Stimulated activated naive B cell treated with anti-CD40 and anti-IgM and Interleukin-4, amounts not matched to agents 10 μg/mL and 1 μg/mL and 100 μg/mL, for 72 hours (primary cell): Measurements from ENCODE around the gene APOL6.

Source experiments
- ATAC-seq, 2 donors: fragments of 150-1000 bp; cut with Tn5 transposase; replicated peaks; 2 replicates each; pipeline ENCODE4 v1.10.0; 2021; ENCODE audit warnings: moderate library complexity in 1 of 2
- DNase-seq: peaks from one replicate; pipeline ENCODE4 v3.0.0; 2021
- H3K27ac Mint-ChIP-seq: one replicate; pipeline ENCODE4 v1.8.0; 2022; ENCODE audit warnings: mild to moderate bottlenecking, mixed read lengths
- H3K27me3 Mint-ChIP-seq, 2 donors: one replicate each; pipeline ENCODE4 v1.8.0; 2022; ENCODE audit warnings: mixed read lengths in 2 of 2
- H3K36me3 Mint-ChIP-seq, 2 donors: one replicate each; pipeline ENCODE4 v1.8.0; 2022; ENCODE audit warnings: mixed read lengths in 2 of 2, mild to moderate bottlenecking in 1 of 2
- H3K4me1 Mint-ChIP-seq, 2 donors: one replicate each; pipeline ENCODE4 v1.8.0; 2022; ENCODE audit warnings: mixed read lengths in 2 of 2, mild to moderate bottlenecking in 1 of 2
- H3K4me3 Mint-ChIP-seq, 2 donors: one replicate each; pipeline ENCODE4 v1.8.0; 2022; ENCODE audit warnings: mild to moderate bottlenecking in 2 of 2, mixed read lengths in 2 of 2, moderate library complexity in 1 of 2
- H3K9me3 Mint-ChIP-seq, 2 donors: one replicate each; pipeline ENCODE4 v1.8.0; 2022; ENCODE audit warnings: mixed read lengths in 2 of 2, mild to moderate bottlenecking in 1 of 2

The APOL6 gene

DNA sequence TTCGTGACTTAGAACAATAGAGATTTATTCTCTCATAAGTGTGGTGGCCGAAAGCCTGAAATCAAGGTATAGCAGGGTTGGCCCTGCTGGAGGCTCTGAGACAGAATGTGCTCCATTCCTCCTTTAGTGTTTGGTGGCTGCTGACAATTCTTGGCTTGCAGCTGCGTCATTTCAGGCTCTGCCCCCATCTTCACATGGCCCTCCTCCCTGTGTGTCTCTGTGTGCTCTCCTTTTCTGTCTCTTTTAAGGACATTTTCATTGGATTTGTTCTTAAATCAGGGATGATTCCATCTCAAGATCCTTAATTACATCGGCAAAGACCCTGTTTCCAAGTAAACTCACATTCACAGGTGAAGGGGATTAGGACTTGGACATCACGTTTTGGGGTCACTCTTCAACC is 10.2 kb upstream of the APOL6 start:
- no peak overlapping the region for H3K4me3 Mint-ChIP-seq
- H3K36me3 Mint-ChIP-seq = no peaks in the 10 kb centered on the region
- H3K27ac Mint-ChIP-seq = no peak overlapping the region
- no peak for ATAC-seq
- H3K9me3 Mint-ChIP-seq = no peaks in the 10 kb centered on the region
- no peak for DNase-seq
- H3K4me1 Mint-ChIP-seq = peaks cover 0 to 4% of the 10 kb centered on the region in 2 donors
- peaks cover 27 to 37% of the 10 kb centered on the region in 2 donors for H3K27me3 Mint-ChIP-seq

DNA sequence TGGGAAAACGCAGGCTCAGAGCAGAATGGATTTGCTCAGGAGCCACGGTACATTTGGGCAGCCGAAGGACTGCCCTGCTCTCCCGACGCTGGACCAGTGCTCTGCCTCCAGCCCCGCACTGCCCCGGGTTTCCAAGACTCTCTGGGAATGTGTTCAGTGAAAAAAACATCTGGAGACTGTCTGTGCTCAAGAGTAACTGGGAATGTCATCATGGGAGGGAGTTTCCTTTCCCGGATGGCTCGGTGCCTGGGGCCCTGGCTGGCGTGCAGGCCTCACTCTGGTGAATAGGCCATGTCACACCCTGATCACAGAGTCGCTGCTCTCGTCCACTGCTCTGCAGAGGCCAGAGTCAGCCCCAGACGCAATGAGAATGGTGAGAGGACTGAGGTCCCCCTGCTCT is 9.8 kb upstream of the APOL6 start:
- Mint-ChIP-seq H3K4me3 (no peak overlapping the region), H3K4me1 (peaks cover 0 to 4% of the 10 kb centered on the region in 2 donors), H3K36me3 (no peaks in the 10 kb centered on the region), H3K9me3 (no peaks in the 10 kb centered on the region), H3K27me3 (peaks cover 23 to 37% of the 10 kb centered on the region in 2 donors), H3K27ac (no peak overlapping the region)
- ATAC-seq = no peak
- no peak for DNase-seq

GRCh38 chr22:35641494-35642120 is 6.6 kb upstream of the APOL6 start:
- no peak for ATAC-seq
- H3K4me3 Mint-ChIP-seq = no peak overlapping the region
- H3K36me3 Mint-ChIP-seq = no peaks in the 10 kb centered on the region
- no peaks in the 10 kb centered on the region for H3K9me3 Mint-ChIP-seq
- H3K27ac Mint-ChIP-seq = no peak overlapping the region
- no peak for DNase-seq
- H3K4me1 Mint-ChIP-seq = peaks cover 0 to 4% of the 10 kb centered on the region in 2 donors
- H3K27me3 Mint-ChIP-seq = peaks cover 15 to 25% of the 10 kb centered on the region in 2 donors

DNA sequence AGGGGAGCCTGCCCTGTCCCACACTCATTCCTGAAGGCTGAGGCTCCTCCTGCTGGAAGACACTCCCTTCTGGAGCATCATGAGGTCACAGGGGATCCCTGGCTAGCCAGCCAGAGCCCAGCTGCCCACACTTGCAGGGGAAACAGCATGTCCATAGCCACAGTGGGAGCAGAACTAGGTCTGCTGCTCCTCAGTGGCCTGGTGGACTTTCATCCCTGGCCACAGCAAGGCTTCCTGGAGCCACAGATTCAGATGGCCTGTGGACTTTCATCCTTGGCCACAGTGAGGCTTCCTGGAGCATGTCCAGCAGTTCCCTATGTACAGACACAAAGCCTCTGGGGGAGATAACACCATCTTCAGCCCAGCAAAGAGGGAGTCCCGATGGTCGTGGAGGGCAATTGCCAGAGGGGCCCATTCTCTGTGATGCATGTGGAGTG is 5.9 kb upstream of the APOL6 start:
- Mint-ChIP-seq H3K4me3 (no peak overlapping the region), H3K4me1 (peaks cover 4 to 10% of the 10 kb centered on the region in 2 donors), H3K9me3 (no peaks in the 10 kb centered on the region), H3K27ac (no peak overlapping the region), H3K36me3 (no peaks in the 10 kb centered on the region), H3K27me3 (peaks cover 10 to 18% of the 10 kb centered on the region in 2 donors)
- ATAC-seq = no peak
- no peak for DNase-seq

GRCh38 chr22:35643991-35644390 is 4.3 kb upstream of the APOL6 start:
- no peaks in the 10 kb centered on the region for H3K9me3 Mint-ChIP-seq
- ATAC-seq (no peak), DNase-seq (no peak)
- H3K36me3 Mint-ChIP-seq = no peaks in the 10 kb centered on the region
- no peak overlapping the region for H3K27ac Mint-ChIP-seq
- no peak overlapping the region for H3K4me3 Mint-ChIP-seq
- H3K4me1 Mint-ChIP-seq = peaks cover 10 to 23% of the 10 kb centered on the region in 2 donors
- peaks cover 0 to under 1% of the 10 kb centered on the region in 2 donors for H3K27me3 Mint-ChIP-seq

DNA sequence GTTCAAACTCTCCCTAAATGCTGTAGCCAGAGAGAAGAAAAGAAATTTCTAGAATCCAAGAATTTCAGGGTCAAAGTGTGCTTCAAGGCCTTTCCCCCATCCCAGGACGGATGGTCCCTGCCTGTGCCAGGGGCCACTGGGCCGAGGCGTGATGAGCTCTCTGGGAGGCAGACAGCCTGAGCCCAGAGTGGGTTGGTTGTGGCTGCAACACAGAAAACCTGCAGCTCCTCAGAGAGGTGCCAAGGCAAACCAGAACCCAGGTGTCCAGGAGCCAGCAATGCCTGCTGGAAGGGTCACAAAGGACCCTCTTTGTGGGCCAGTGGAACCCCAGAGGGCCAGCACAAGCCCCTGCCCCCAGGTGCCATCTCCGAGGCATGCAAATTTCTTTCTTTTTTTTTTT is 2.6 kb upstream of the APOL6 start:
- no peaks in the 10 kb centered on the region for H3K9me3 Mint-ChIP-seq
- no peak overlapping the region for H3K4me3 Mint-ChIP-seq
- ATAC-seq = no peak
- no peaks in the 10 kb centered on the region for H3K27me3 Mint-ChIP-seq
- DNase-seq = no peak
- peaks cover 19 to 34% of the 10 kb centered on the region in 2 donors for H3K4me1 Mint-ChIP-seq
- H3K27ac Mint-ChIP-seq = no peak overlapping the region
- H3K36me3 Mint-ChIP-seq = no peaks in the 10 kb centered on the region

- DNase-seq = no peak
- no peaks in the 10 kb centered on the region for H3K9me3 Mint-ChIP-seq
- ATAC-seq = peak; percentile 1 to 16
- peak overlapping the region; percentile 96 to 98 for H3K4me3 Mint-ChIP-seq
- peaks cover 23 to 29% of the 10 kb centered on the region in 2 donors for H3K4me1 Mint-ChIP-seq
- H3K36me3 Mint-ChIP-seq = no peaks in the 10 kb centered on the region
- no peaks in the 10 kb centered on the region for H3K27me3 Mint-ChIP-seq
- peak overlapping the region; percentile 98 for H3K27ac Mint-ChIP-seq
Measured at GRCh38 chr22:35649026-35649553, 844 bp downstream of the APOL6 start.

DNA sequence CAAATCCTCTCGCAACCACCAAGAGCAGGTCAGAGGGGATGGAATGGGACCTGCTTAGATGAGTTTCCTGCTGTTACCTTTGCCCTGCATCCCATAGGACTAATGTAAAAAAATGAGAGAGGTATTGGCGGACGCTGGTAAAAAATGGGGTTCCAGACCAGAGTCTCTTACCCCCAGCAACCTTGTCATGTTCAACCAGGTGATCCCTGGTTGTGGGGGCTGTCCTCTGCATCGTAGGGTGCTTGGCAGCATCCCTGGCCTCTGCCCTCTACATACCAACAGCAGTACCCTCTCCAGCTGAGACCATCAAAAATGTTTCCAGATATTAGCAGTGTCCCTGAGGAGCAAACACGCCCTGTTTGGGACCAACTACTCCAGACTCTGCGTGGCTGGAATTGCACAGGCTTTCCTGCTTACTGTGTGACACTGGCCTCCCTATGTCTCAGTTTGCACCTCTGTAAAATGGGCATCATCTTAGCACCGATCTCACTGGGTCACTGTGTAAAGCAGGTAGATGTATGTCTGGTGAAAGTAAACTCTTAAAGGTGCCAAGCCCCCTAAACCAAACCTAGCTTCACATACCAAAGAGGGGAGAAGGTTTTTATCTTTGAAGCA is 1.5 kb downstream of the APOL6 start:
- Mint-ChIP-seq H3K36me3 (no peaks in the 10 kb centered on the region), H3K4me3 (peak overlapping the region; percentile 96 to 98), H3K4me1 (peaks cover 23 to 29% of the 10 kb centered on the region in 2 donors), H3K27me3 (no peaks in the 10 kb centered on the region), H3K27ac (peak overlapping the region; percentile 98), H3K9me3 (no peaks in the 10 kb centered on the region)
- ATAC-seq (no peak), DNase-seq (no peak)

DNA sequence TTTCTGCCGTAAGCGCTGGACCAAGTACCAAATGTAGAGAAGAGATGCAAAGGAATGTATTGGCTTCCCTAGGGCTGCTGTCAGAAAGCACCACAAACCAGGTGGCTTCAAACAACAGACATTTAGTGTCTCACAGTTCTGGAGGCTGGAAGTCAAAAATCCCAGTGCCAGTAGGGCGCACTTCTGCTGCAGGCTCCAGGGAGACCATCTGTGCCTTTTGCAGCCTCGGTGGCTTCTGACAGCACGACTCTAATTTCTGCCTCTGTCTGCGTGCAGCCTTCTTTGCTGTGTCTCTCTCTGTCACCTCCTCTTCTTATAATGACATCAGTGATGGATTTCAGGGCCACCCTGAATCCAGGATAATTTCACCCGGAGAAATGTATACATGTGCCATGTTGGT is 2.8 kb downstream of the APOL6 start:
- ATAC-seq (no peak), DNase-seq (no peak)
- H3K9me3 Mint-ChIP-seq = no peaks in the 10 kb centered on the region
- peaks cover 23 to 29% of the 10 kb centered on the region in 2 donors for H3K4me1 Mint-ChIP-seq
- no peaks in the 10 kb centered on the region for H3K27me3 Mint-ChIP-seq
- H3K27ac Mint-ChIP-seq = no peak overlapping the region
- no peak overlapping the region for H3K4me3 Mint-ChIP-seq
- peaks cover 0 to under 1% of the 10 kb centered on the region in 2 donors for H3K36me3 Mint-ChIP-seq

DNA sequence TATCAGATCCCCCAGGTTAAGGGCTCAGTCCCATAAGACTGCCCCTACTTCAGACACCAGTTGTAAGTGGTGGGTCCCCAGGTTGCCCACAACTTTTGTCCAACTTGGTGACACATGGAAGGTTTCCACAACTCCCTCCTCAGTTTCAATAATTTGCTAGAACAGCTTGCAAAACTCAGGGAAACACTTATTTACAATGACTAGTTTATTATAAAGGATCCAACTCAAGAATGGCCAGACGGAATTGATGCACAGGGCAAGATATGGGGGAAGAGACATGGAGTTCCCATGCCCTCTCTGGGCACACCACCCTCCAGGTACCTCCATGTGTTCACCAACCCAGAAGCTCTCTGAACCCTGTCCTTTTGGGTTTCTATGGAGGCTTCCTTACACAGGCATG is 5.6 kb downstream of the APOL6 start:
- Mint-ChIP-seq H3K9me3 (no peaks in the 10 kb centered on the region), H3K36me3 (peaks cover 17 to 23% of the 10 kb centered on the region in 2 donors), H3K4me1 (peaks cover 12 to 17% of the 10 kb centered on the region in 2 donors), H3K4me3 (no peak overlapping the region), H3K27me3 (no peaks in the 10 kb centered on the region), H3K27ac (no peak overlapping the region)
- no peak for ATAC-seq
- no peak for DNase-seq

DNA sequence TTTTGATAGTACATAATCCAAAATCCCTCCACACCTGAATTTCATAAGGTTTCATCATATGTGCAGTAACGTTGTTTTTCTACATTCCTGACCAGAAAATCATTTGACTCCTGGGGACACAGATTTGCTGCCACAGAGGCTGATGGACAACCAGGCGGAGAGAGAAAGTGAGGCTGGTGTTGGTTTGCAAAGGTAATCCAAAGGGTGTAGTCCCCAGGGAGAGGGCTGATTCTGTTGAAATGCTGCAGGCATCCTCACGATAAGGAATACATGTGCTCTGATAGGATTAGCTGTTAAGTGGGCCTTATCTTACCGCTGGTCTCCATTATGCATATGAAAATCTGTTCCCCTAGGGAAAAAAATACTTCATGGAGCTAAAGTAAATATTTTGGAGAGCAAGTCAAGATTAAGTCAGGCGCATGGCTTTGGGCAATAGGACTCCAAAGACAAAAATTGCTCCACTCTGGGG is 8.1 kb downstream of the APOL6 start:
- Mint-ChIP-seq H3K27me3 (no peaks in the 10 kb centered on the region), H3K9me3 (no peaks in the 10 kb centered on the region), H3K36me3 (peaks cover 24 to 31% of the 10 kb centered on the region in 2 donors), H3K4me3 (no peak overlapping the region), H3K27ac (no peak overlapping the region), H3K4me1 (peaks cover 9 to 12% of the 10 kb centered on the region in 2 donors)
- ATAC-seq (no peak), DNase-seq (no peak)

DNA sequence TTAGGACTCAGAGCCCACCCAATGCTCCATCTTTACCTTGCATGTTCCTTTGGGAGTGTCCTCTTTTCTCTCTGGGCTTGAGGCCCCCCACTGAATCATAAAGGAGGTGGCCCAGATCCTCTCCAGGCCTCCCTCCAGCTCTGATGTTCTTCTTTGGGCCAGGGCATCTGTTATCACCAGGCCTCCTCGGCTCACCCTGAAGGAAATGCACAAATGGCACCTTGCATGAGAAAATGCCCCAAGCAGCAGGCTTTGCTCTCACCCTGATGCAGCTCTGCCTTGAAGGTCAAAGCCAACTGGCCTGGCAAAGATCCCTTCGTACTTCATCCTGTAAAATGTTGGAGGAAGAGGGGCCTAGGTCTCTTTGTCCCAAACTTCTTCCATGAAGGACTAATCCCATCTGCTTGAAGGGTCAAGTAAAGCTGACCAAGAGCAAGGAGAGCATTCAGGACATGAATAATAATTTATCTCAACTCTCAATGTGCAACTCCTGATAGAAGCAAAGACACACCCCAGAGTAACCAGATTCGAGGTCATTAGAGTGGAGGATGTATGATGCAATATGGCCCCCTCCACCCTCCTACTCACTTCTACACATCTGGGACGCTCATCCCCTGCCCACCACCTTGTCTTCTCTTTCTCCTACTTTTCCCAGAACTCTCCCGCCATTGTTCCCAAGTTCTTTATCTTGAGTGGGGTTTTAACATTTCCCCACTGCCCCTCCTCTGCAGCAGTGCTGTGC is 9.5 kb downstream of the APOL6 start:
- DNase-seq = no peak
- H3K36me3 Mint-ChIP-seq = peaks cover 24 to 39% of the 10 kb centered on the region in 2 donors
- no peak overlapping the region for H3K27ac Mint-ChIP-seq
- H3K4me3 Mint-ChIP-seq = no peak overlapping the region
- H3K27me3 Mint-ChIP-seq = no peaks in the 10 kb centered on the region
- H3K9me3 Mint-ChIP-seq = no peaks in the 10 kb centered on the region
- peaks cover 20 to 22% of the 10 kb centered on the region in 2 donors for H3K4me1 Mint-ChIP-seq
- ATAC-seq = no peak

DNA sequence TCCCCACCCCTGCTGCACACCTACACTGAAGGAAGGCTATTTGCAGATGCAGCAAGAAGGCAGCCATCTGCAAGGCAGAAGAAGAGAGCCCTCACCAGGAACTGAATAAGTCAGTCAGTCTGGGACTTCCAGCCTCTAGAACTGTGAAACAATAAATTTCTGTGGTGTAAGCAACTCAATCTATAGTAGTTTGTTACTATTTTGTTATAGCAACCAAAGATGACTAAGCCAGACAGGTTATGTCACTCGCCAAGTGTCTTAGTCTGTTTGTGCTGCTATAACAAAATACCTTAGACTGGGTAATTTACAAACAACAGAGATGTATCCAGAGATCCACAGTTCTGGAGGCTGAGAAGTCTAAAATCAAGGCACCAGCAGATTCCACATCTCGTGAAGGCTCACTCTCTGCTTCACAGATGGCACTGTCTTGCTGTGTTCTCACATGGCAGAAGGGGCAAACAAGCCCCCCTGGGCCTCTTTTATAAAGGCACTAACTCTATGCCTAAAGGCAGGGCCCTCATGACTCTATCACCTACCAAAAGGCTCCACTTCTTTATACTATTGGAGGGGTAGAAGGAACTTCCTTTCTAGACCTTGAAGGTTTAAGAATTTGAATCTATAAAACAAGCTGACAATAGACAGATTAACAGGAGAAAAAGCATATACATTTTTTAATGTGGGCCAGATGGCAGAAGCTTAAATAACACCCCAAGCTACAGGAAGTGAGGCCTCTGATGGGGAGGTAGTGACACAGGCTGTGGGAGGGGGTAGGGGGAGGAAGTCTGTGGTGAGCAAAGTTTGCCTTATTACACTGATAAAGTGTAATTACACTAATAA is 12.3 kb downstream of the APOL6 start:
- Mint-ChIP-seq H3K4me1 (peaks cover 16 to 23% of the 10 kb centered on the region in 2 donors), H3K27ac (peak overlapping the region; percentile 56), H3K27me3 (no peaks in the 10 kb centered on the region), H3K4me3 (no peak overlapping the region), H3K9me3 (peaks cover 2 to 3% of the 10 kb centered on the region in 2 donors), H3K36me3 (peaks cover 28 to 44% of the 10 kb centered on the region in 2 donors)
- DNase-seq (no peak), ATAC-seq (peak; percentile 80 to 84)

- Mint-ChIP-seq H3K27ac (no peak overlapping the region), H3K4me3 (no peak overlapping the region), H3K27me3 (no peaks in the 10 kb centered on the region), H3K4me1 (peaks cover 16 to 23% of the 10 kb centered on the region in 2 donors), H3K9me3 (peaks cover 3 to 4% of the 10 kb centered on the region in 2 donors), H3K36me3 (peaks cover 27 to 42% of the 10 kb centered on the region in 2 donors)
- ATAC-seq (peak in 1 of 2 donors; percentile 57), DNase-seq (no peak)
Measured at GRCh38 chr22:35661464-35661863, 13.2 kb downstream of the APOL6 start.
